Stimulated activated CD8-positive, alpha-beta memory T cell treated with anti-CD3 and anti-CD28 coated beads, Interleukin-4, amount 100 ng/mL, for 24 hours (primary cell): ENCODE data around the gene KRTAP5-10.
"Not testable (repeated sequence)": the region's sequence is repeated elsewhere in the genome, so short reads cannot be mapped to it uniquely, and the experiment has no call there.

Experiments used
- DNase-seq: peaks from one replicate; pipeline ENCODE4 v3.0.0-alpha.2; 2020; ENCODE audit warnings: low read depth

KRTAP5-10 gene

GRCh38 chr11:71565263-71565662 lies at the start of gene KRTAP5-10:
Gene KRTAP5-10, plus strand, starts transcription at chr11:71565563. Its CDS starts 25 bp downstream, at chr11:71565588.
- no peak for DNase-seq

GRCh38 chr11:71518506-71519471 lies 46.6 kb upstream of the KRTAP5-10 start:
- DNase-seq: no peak

GRCh38 chr11:71519546-71519945 lies 45.8 kb upstream of the KRTAP5-10 start:
- no peak for DNase-seq

- DNase-seq: no peak
Observed at GRCh38 chr11:71525188-71525937, 40.0 kb upstream of the KRTAP5-10 start.

GRCh38 chr11:71525938-71526495 lies 39.3 kb upstream of the KRTAP5-10 start:
- no peak for DNase-seq

- not testable (repeated sequence) for DNase-seq
Observed at GRCh38 chr11:71526796-71527575, 38.4 kb upstream of the KRTAP5-10 start, which contains the start of gene KRTAP5-7. Gene KRTAP5-7, plus strand, starts transcription at chr11:71527267. Its CDS starts 34 bp downstream, at chr11:71527301.

- DNase-seq: no peak
Observed at GRCh38 chr11:71527576-71528210, 37.7 kb upstream of the KRTAP5-10 start.

- no peak for DNase-seq
Observed at GRCh38 chr11:71530602-71531001, 34.8 kb upstream of the KRTAP5-10 start.

GRCh38 chr11:71532036-71532610 lies 33.2 kb upstream of the KRTAP5-10 start:
- DNase-seq: no peak

- not testable (repeated sequence) for DNase-seq
Observed at GRCh38 chr11:71534711-71535608, 30.4 kb upstream of the KRTAP5-10 start.

GRCh38 chr11:71535825-71536224 lies 29.5 kb upstream of the KRTAP5-10 start:
- DNase-seq: no peak

GRCh38 chr11:71537537-71537936 lies 27.8 kb upstream of the KRTAP5-10 start:
- no peak for DNase-seq

GRCh38 chr11:71537977-71538665 lies 27.2 kb upstream of the KRTAP5-10 start, which contains the start of gene KRTAP5-8:
Gene KRTAP5-8, plus strand, starts transcription at chr11:71538025. Its CDS starts 31 bp downstream, at chr11:71538056.
- DNase-seq: not testable (repeated sequence)

GRCh38 chr11:71538666-71538990 lies 26.7 kb upstream of the KRTAP5-10 start:
- no peak for DNase-seq

GRCh38 chr11:71539017-71539416 lies 26.3 kb upstream of the KRTAP5-10 start:
- no peak for DNase-seq

- not testable (repeated sequence) for DNase-seq
Observed at GRCh38 chr11:71539971-71540370, 25.4 kb upstream of the KRTAP5-10 start.

GRCh38 chr11:71540521-71541304 lies 24.6 kb upstream of the KRTAP5-10 start:
- DNase-seq: not testable (repeated sequence)

GRCh38 chr11:71542382-71542781 lies 23.0 kb upstream of the KRTAP5-10 start:
- no peak for DNase-seq
